ENCODE measurements around the gene NUP205.

GRCh38 chr7:135666846-135667245, 109.1 kb downstream of the NUP205 start:
- TF ChIP-seq CTCF (IDR thresholded peaks at IDR 0.05) (no peak), EZH2 (IDR thresholded peaks at IDR 0.05) (no peak)

Measured in neural progenitor cell (in vitro differentiated cells).